DMS79 treated with DMSO at 0.1 percent for 48 hours (cell line): ENCODE measurements around the gene DENND1A.

ENCODE experiments used
- DNase-seq: peaks from one replicate; lab custom pipeline; 2025; lab: John Stamatoyannopoulos, UW

The DENND1A gene

GRCh38 chr9:123724211-123724796 is 205.6 kb downstream of the DENND1A start:
- no peak for DNase-seq

- DNase-seq = no peak
Measured at GRCh38 chr9:123723135-123723875, 206.6 kb downstream of the DENND1A start.

GRCh38 chr9:123722378-123722777 is 207.5 kb downstream of the DENND1A start:
- DNase-seq = no peak

GRCh38 chr9:123718188-123718587 is 211.7 kb downstream of the DENND1A start:
- DNase-seq = no peak

GRCh38 chr9:123717581-123718175 is 212.2 kb downstream of the DENND1A start:
- DNase-seq = no peak

GRCh38 chr9:123716339-123716945 is 213.5 kb downstream of the DENND1A start:
- no peak for DNase-seq

- DNase-seq = no peak
Measured at GRCh38 chr9:123715258-123715657, 214.7 kb downstream of the DENND1A start.

GRCh38 chr9:123713282-123713681 is 216.6 kb downstream of the DENND1A start:
- DNase-seq = no peak

GRCh38 chr9:123712399-123712798 is 217.5 kb downstream of the DENND1A start:
- DNase-seq = no peak

GRCh38 chr9:123710299-123710698 is 219.6 kb downstream of the DENND1A start:
- no peak for DNase-seq

- no peak for DNase-seq
Measured at GRCh38 chr9:123702483-123702882, 227.4 kb downstream of the DENND1A start.

GRCh38 chr9:123697686-123698085 is 232.2 kb downstream of the DENND1A start:
- no peak for DNase-seq

GRCh38 chr9:123696476-123696875 is 233.4 kb downstream of the DENND1A start:
- DNase-seq = no peak

- no peak for DNase-seq
Measured at GRCh38 chr9:123695386-123695785, 234.5 kb downstream of the DENND1A start.

GRCh38 chr9:123691765-123692303 is 238.1 kb downstream of the DENND1A start:
- no peak for DNase-seq

- peak; percentile 20 for DNase-seq
Measured at GRCh38 chr9:123689701-123690428, 240.1 kb downstream of the DENND1A start.

GRCh38 chr9:123687246-123687751 is 242.6 kb downstream of the DENND1A start:
- DNase-seq = peak; percentile 77

GRCh38 chr9:123686829-123687192 is 243.1 kb downstream of the DENND1A start:
- DNase-seq = peak; percentile 71

GRCh38 chr9:123686131-123686828 is 243.6 kb downstream of the DENND1A start:
- DNase-seq = peak; percentile 80

- peak; percentile 30 for DNase-seq
Measured at GRCh38 chr9:123685489-123686083, 244.3 kb downstream of the DENND1A start.
